Measurements from ENCODE around the gene ACTL6B.
A peak's percentile ranks its signal among the peaks of the same experiment; 100 is the strongest.

Gene ACTL6B

GRCh38 chr7:100627238-100627549 is 29.1 kb downstream of the ACTL6B start:
- no peak for DNase-seq (ENCODE audit: low read depth in 2 of 2)

- DNase-seq (ENCODE audit: low read depth in 2 of 2) = peak; percentile 83 to 88
These were observed 29.6 kb downstream of the ACTL6B start for GRCh38 chr7:100626530-100627237.

- no peak for DNase-seq (ENCODE audit: low read depth in 2 of 2)
These were observed 30.2 kb downstream of the ACTL6B start for GRCh38 chr7:100626055-100626454.

- DNase-seq (ENCODE audit: low read depth in 2 of 2) = no peak
These were observed 32.1 kb downstream of the ACTL6B start for GRCh38 chr7:100623951-100624824.

GRCh38 chr7:100621554-100621953 is 34.7 kb downstream of the ACTL6B start:
- no peak for DNase-seq (ENCODE audit: low read depth in 2 of 2)

GRCh38 chr7:100620804-100621203 is 35.4 kb downstream of the ACTL6B start:
- no peak for DNase-seq (ENCODE audit: low read depth in 2 of 2)

GRCh38 chr7:100620239-100620638 is 36.0 kb downstream of the ACTL6B start:
- DNase-seq (ENCODE audit: low read depth in 2 of 2) = no peak

- DNase-seq (ENCODE audit: low read depth in 2 of 2) = no peak
These were observed 41.9 kb downstream of the ACTL6B start for GRCh38 chr7:100614308-100614861.

GRCh38 chr7:100613412-100614175 is 42.7 kb downstream of the ACTL6B start:
- no peak for DNase-seq (ENCODE audit: low read depth in 2 of 2)

- no peak for DNase-seq (ENCODE audit: low read depth in 2 of 2)
These were observed 43.4 kb downstream of the ACTL6B start for GRCh38 chr7:100612730-100613390.

- DNase-seq (ENCODE audit: low read depth in 2 of 2) = peak; percentile 97 to 99
These were observed 44.1 kb downstream of the ACTL6B start, which contains the start of gene MOSPD3 for GRCh38 chr7:100611983-100612729. MOSPD3 (plus strand) TSS chr7:100612540; CDS start chr7:100612792, 252 bp downstream.

- no peak for DNase-seq (ENCODE audit: low read depth in 2 of 2)
These were observed 46.3 kb downstream of the ACTL6B start for GRCh38 chr7:100609958-100610357.

- no peak for DNase-seq (ENCODE audit: low read depth in 2 of 2)
These were observed 49.1 kb downstream of the ACTL6B start for GRCh38 chr7:100607111-100607510.

GRCh38 chr7:100606313-100606712 is 49.9 kb downstream of the ACTL6B start:
- no peak for DNase-seq (ENCODE audit: low read depth in 2 of 2)

- DNase-seq (ENCODE audit: low read depth in 2 of 2) = no peak
These were observed 51.0 kb downstream of the ACTL6B start for GRCh38 chr7:100604976-100605911.

- DNase-seq (ENCODE audit: low read depth in 2 of 2) = peak; percentile 65 to 66
These were observed 51.9 kb downstream of the ACTL6B start for GRCh38 chr7:100604028-100604975.

- no peak for DNase-seq (ENCODE audit: low read depth in 2 of 2)
These were observed 52.6 kb downstream of the ACTL6B start for GRCh38 chr7:100603726-100604027.

GRCh38 chr7:100602889-100603725 is 53.1 kb downstream of the ACTL6B start:
- DNase-seq (ENCODE audit: low read depth in 2 of 2) = no peak
